Chondrocyte (in vitro differentiated cells): Measurements from ENCODE around the gene P2RX3. TPM values are rescaled to one million over a fixed set of nuclear protein-coding genes. Genes with fewer than 3 reads are reported as not detected.

ENCODE experiments used
- DNase-seq: peaks from one replicate; pipeline ENCODE4 v3.0.0; 2021; ENCODE audit warnings: mixed read lengths, low spot score
- H3K27ac Mint-ChIP-seq: one replicate; pipeline ENCODE4 v1.8.0; 2021; ENCODE audit warnings: mild to moderate bottlenecking, moderate library complexity, mixed read lengths; ENCODE audit not compliant: unreplicated experiment
- H3K27me3 Mint-ChIP-seq: 2 replicates; pipeline ENCODE4 v1.8.0; 2021; ENCODE audit warnings: low read depth, mixed read lengths
- H3K36me3 Mint-ChIP-seq: 2 replicates; pipeline ENCODE4 v1.8.0; 2021; ENCODE audit warnings: low read depth, mixed read lengths
- H3K4me1 Mint-ChIP-seq: 2 replicates; pipeline ENCODE4 v1.8.0; 2021; ENCODE audit warnings: low read depth, mild to moderate bottlenecking, mixed read lengths
- H3K4me3 Mint-ChIP-seq: one replicate; pipeline ENCODE4 v1.8.0; 2021; ENCODE audit warnings: mild to moderate bottlenecking, moderate library complexity, mixed read lengths; ENCODE audit not compliant: unreplicated experiment
- H3K9me3 Mint-ChIP-seq: 2 replicates; pipeline ENCODE4 v1.8.0; 2021; ENCODE audit warnings: low read depth, mixed read lengths
- CTCF ChIP-seq: fragments of 200-600 bp; sonication (generic); IDR thresholded peaks from 2 replicates; pipeline ENCODE4 v1.5.0; 2021; ENCODE audit warnings: antibody characterized with exemption, mild to moderate bottlenecking, moderate library complexity
- total RNA-seq: library from RNA; stranded (reverse); gene quantifications from 3 replicates; pipeline ENCODE4 v1.2.1, GENCODE V29; 2021

P2RX3 gene
- total RNA-seq, 1 donor from 2014 or later: not detected

DNA sequence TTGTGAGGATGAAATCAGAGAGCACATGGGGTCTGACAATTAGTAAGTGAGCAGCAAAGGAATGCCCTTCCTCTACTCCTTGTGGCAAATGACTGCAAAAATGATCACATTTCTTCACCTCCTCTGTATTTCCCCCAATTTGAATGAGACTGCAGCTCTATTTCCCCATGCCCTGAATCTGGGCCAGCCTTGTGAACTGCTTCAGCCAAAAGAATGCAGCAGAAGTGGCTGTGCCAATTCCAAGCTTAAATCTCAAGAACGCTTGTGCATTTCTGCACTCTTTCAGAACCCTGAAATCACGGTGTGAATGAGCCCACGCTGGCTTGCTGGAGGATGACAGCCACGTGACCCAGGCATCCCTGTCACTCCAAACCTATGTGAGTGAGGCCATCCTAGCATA lies 78.9 kb downstream of the P2RX3 start:
- Mint-ChIP-seq H3K9me3 (no peaks in the 10 kb centered on the region), H3K36me3 (peaks cover 28% of the 10 kb centered on the region), H3K27me3 (no peaks in the 10 kb centered on the region), H3K4me3 (no peak overlapping the region), H3K4me1 (no peaks in the 10 kb centered on the region), H3K27ac (no peak overlapping the region)
- no peak for TF ChIP-seq CTCF
- DNase-seq: no peak

GRCh38 chr11:57418131-57418530 lies 80.0 kb downstream of the P2RX3 start:
- no peak overlapping the region for H3K27ac Mint-ChIP-seq
- H3K4me1 Mint-ChIP-seq: no peaks in the 10 kb centered on the region
- H3K9me3 Mint-ChIP-seq: no peaks in the 10 kb centered on the region
- H3K36me3 Mint-ChIP-seq: peaks cover 27% of the 10 kb centered on the region
- DNase-seq: no peak
- H3K27me3 Mint-ChIP-seq: no peaks in the 10 kb centered on the region
- no peak for TF ChIP-seq CTCF
- no peak overlapping the region for H3K4me3 Mint-ChIP-seq

GRCh38 chr11:57419146-57419545 lies 81.0 kb downstream of the P2RX3 start:
- no peak for DNase-seq
- Mint-ChIP-seq H3K9me3 (no peaks in the 10 kb centered on the region), H3K4me1 (no peaks in the 10 kb centered on the region), H3K4me3 (no peak overlapping the region), H3K27me3 (no peaks in the 10 kb centered on the region), H3K27ac (no peak overlapping the region), H3K36me3 (peaks cover 20% of the 10 kb centered on the region)
- TF ChIP-seq CTCF: no peak

DNA sequence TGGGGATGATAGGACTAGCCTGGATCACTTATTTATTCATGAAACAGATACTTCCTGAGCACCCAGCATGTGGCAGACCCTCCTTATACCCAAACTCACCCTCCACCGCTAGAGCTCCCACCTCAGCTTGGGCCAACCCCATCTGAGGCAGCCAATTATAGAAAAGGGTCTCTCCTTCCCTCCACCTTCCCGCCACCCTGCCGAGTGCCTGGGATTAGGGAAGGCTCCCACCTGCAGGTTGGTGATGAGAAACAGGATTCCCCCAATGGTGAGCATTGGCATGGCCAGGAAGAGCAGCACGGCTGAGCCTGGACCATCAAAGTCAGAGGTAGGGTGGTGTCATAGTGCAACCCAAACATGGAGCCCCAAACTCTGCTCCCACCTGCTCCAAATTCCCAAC lies 82.9 kb downstream of the P2RX3 start:
- Mint-ChIP-seq H3K36me3 (peaks cover 10% of the 10 kb centered on the region), H3K4me3 (no peak overlapping the region), H3K9me3 (no peaks in the 10 kb centered on the region), H3K27me3 (no peaks in the 10 kb centered on the region), H3K27ac (no peak overlapping the region), H3K4me1 (peaks cover 18% of the 10 kb centered on the region)
- no peak for DNase-seq
- no peak for TF ChIP-seq CTCF

DNA sequence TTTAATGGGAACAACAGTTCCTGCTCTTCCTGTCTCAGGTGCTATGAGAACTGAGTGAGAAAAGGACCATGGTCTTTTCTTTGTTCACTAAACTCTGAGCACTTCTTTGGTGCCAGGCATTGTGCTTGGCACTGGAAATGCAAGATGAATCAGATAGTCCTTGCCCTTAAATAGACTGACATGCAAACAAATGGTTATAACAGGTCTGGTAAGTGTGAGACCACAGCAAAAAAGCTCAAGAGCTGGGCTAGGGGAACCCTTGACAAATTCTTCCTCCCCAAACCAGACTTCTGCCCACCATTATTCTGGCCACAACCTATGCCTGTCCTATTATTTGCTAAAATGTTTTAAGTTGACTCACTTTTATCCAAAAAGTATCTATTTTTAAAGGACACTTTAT lies 83.7 kb downstream of the P2RX3 start:
- Mint-ChIP-seq H3K4me3 (no peak overlapping the region), H3K27ac (no peak overlapping the region), H3K36me3 (peaks cover 9% of the 10 kb centered on the region), H3K27me3 (no peaks in the 10 kb centered on the region), H3K4me1 (peaks cover 25% of the 10 kb centered on the region), H3K9me3 (no peaks in the 10 kb centered on the region)
- TF ChIP-seq CTCF: no peak
- DNase-seq: no peak

Other genes starting within 250 kb of the P2RX3 start
- gene LRRC55, start 156.4 kb upstream of the P2RX3 start, total RNA-seq: not detected in 3 replicates
- gene APLNR, start 101.1 kb upstream of the P2RX3 start, total RNA-seq: not detected in 3 replicates
- 112 to 181 TPM (median 164 TPM) in 3 replicates for gene TNKS1BP1, start 13.4 kb upstream of the P2RX3 start, total RNA-seq
- 56.8 to 76.3 TPM (median 58.8 TPM) in 3 replicates for gene SSRP1, start 2.5 kb upstream of the P2RX3 start, total RNA-seq
- gene PRG3, start 42.8 kb downstream of the P2RX3 start, total RNA-seq: not detected in 3 replicates
- not detected in 3 replicates for gene PRG2, start 52.3 kb downstream of the P2RX3 start, total RNA-seq
- gene SLC43A3, start 88.8 kb downstream of the P2RX3 start, total RNA-seq: 10.8 to 12.6 TPM (median 12.4 TPM) in 3 replicates
- 0.31 to 0.57 TPM in 2 of 3 replicates, not detected in the other for gene RTN4RL2, start 122.2 kb downstream of the P2RX3 start, total RNA-seq
- gene SLC43A1, start 177.3 kb downstream of the P2RX3 start, total RNA-seq: 5.2 to 5.6 TPM (median 5.3 TPM) in 3 replicates
- gene TIMM10, start 192.4 kb downstream of the P2RX3 start, total RNA-seq: 37.5 to 61.6 TPM (median 43.2 TPM) in 3 replicates
- not detected in 3 replicates for gene SMTNL1, start 199.2 kb downstream of the P2RX3 start, total RNA-seq
- 8.8 to 24.9 TPM (median 9.9 TPM) in 3 replicates for gene UBE2L6, start 229.3 kb downstream of the P2RX3 start, total RNA-seq